Left hindlimb (tissue), 1 donor: ENCODE data around the gene SMC6.

Experiments used
- DNase-seq: peaks from one replicate; pipeline ENCODE4 v3.0.0-alpha.2; 2018

SMC6 gene, protein sequence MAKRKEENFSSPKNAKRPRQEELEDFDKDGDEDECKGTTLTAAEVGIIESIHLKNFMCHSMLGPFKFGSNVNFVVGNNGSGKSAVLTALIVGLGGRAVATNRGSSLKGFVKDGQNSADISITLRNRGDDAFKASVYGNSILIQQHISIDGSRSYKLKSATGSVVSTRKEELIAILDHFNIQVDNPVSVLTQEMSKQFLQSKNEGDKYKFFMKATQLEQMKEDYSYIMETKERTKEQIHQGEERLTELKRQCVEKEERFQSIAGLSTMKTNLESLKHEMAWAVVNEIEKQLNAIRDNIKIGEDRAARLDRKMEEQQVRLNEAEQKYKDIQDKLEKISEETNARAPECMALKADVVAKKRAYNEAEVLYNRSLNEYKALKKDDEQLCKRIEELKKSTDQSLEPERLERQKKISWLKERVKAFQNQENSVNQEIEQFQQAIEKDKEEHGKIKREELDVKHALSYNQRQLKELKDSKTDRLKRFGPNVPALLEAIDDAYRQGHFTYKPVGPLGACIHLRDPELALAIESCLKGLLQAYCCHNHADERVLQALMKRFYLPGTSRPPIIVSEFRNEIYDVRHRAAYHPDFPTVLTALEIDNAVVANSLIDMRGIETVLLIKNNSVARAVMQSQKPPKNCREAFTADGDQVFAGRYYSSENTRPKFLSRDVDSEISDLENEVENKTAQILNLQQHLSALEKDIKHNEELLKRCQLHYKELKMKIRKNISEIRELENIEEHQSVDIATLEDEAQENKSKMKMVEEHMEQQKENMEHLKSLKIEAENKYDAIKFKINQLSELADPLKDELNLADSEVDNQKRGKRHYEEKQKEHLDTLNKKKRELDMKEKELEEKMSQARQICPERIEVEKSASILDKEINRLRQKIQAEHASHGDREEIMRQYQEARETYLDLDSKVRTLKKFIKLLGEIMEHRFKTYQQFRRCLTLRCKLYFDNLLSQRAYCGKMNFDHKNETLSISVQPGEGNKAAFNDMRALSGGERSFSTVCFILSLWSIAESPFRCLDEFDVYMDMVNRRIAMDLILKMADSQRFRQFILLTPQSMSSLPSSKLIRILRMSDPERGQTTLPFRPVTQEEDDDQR

DNA sequence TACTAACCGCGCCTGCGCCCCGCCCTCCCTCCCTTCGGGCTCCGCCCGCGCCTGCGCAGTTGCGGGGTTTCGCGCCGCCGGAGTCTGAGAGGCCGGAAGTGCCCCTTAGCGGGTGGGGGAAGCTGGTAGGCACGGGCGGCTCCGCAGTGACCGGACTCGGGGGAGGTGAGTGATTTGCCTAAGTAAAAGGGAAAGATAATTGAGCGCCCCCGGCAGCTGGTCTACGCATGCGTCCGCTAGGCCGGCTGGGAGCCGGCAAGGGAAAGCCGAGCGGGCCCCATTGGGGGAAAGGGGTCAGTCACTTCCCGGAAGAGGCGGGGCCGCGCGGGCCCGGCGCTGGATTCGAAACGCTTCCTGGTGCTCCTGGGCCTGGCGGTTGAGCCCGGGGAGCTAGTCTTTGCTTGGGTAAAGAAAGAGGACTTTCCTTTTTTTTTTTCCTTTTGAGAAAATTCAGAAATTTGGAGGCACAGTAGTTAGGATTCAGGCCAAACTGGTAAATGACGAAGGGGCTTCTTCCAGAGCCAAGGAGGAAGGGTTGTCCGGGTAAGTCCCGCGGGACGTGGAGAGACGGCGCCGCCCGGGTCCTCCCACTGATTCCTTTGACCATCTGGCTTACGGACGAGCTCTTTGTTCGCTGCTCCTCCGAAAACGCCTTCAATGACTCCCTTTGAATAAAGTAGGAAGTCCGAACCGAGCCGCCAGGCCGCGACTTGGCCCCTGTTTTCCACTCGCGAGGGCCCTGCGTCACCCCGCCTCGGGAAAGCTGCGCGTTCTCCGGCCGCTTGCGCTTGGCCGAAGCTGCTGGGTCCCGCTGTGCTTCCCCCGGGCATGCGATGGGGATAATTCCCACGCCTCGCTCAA is at the start of gene SMC6, which contains the start of gene GEN1:
TSS of gene SMC6 (minus strand) at position 8 of the 861 bp plus-strand sequence. CDS start 7,864 bp downstream, outside the sequence.
TSS of gene GEN1 (plus strand) at position 336 of the 861 bp plus-strand sequence. CDS start 5,806 bp downstream, outside the sequence.
- peak; percentile 93 for DNase-seq

DNA sequence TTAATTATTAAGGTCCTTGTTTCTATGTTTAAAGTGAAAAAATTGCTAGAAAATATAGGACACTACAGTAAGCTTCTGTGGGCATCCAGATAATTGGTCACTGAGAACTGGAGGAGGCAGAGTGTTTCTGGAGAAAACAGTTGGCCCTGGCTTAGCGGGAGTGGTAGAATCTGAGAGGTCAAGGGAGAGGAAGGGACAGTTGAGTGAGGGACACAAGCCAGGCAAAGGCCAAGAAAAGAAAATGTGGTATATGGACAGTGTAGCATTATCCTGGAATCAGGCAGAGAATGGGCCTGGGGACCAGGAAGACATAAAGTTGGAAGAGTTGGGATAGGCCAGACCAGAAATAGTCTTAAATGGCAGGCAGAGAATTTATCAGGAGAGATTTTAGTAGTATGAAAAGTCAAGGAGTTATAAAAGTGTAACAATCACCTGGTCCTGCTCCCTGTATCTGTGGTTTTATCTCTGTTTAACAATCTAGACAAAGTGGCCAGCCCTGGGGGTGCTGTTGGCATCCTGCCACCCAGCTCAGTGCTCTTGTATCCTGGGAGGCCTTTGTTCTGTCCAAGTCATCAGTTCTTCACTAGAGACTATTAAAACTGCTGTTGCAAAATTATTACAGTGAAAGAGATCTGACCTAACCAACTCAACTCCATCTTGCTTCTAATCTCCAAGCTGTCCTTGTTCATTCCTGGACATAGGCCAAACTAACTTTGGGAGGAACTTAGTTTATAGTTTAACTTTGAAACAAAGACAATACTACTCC is 47.3 kb upstream of the SMC6 start:
- DNase-seq = no peak

DNA sequence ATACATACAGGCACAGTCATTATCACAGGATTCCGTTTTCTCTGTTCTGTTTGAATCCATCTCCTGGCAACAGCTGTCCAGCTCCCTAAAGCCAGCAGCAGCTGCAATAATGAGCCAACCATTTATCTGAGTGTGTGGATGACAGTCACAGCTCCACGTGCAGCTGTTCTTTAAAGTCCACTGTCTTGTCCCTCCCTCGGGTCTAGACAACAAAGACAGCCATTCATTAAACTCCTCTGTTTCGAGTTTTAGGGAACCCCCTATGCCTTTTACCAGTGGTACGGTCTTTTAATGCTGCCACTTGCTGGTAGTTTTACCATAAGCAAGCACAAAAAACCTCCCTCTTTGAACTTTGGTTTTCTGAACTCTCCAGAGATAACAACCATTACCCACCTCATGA is 46.6 kb upstream of the SMC6 start:
- DNase-seq = peak; percentile 72

DNA sequence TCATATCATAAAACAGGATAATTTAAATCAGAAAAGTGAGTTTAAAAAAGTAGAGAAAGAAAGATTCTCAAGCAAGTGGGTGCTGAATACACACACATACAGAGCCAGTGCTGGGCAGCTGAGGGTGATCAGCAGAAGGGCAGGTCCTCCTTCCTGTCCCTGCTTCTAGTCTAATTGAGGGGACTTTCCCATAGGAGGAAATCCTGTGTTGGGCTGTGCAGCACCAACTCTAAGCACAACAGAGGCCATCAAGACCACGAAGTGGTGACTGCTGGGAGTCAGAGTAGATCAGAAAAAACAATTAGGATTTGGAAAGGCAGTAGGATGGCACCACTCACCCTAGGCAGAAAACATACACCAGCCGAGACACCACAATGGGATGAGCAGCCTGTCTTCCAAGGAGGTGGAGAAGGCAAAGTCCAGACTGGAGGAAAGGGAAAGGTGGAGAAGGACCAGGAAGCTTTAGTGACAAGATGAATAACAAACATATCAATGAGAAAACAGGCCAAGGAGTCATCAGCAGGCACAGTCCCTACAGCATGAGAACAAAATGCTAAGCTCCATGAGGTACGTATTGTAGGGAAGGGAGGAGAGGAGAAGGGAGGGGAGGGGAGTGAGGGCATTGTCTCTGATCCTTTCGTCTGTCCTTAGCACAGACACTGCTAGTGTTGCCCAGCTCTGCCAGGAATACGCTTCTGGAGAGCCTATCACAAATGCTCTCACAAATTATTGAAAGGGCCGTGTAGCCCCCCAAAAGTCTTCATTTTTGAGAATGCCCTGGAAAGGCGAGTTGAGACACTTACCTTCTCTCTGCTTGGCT is 45.9 kb upstream of the SMC6 start:
- DNase-seq = no peak

- no peak for DNase-seq
Observed at GRCh38 chr2:17798338-17798737, 44.7 kb upstream of the SMC6 start.

GRCh38 chr2:17795309-17795708 is 41.7 kb upstream of the SMC6 start:
- no peak for DNase-seq

DNA sequence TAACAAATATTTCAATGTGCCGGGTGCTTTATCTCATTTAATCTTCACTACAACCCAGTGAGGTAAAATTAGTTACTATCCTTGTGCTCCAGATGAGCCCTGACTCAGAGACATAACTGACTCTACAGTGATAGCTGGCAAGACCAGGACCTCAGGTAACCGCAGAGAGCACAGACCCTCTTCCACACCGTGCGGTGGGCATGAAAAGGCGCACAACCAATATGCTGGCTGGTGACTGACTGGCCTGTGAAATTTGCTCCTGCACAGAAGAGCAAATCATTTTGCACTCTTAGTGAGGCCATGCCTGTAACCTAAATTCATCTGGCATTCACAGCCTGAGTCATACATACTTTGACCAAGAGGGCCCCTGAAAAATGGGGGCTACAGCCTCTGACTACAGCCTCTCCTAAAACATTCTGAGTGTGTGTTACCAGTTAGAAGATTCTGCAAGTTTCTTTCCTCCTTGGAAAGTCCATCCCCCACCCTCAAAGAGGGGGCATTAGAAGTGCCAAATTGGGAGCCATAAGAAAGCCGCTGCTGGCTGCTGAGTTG is 40.3 kb upstream of the SMC6 start:
- DNase-seq = no peak

DNA sequence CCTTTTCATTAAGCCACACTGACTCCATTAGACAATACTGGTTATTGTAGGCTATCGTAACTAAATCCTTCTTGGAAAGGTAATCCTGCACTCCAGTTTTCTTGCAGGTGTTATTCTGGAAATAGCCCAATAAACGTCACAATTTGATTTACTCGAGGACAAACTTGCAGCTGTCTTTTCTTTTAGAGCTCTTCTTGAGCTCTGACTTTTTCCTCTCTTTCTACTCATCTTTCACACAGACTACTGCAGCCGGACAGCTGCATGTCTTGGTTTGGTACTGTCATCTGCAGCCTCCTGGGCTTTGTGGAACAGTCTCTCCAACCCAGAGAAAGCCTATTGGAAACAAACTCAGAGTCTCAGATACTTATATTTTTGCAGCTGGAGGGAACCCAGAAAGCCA is 39.7 kb upstream of the SMC6 start:
- DNase-seq = no peak

DNA sequence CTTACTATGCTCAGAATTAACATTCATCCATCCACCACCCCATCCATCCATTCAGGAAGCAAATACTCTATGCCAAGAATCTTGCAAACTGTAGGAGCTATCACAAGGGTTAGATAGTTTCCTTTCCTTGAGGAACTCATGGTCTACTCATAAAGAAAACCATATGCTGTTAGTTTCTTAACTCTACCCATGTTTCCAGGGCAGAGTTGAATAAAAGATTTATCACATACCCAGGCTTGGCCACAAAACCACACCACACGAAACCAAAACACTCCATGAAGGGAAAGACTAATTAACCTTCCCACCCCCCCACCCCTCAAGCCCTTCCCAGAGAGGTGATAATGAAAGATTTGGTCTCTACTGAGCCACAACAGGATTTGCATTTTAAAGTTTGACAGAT is 38.9 kb upstream of the SMC6 start:
- DNase-seq = no peak

- DNase-seq = no peak
Observed at GRCh38 chr2:17791817-17792130, 38.2 kb upstream of the SMC6 start.

- DNase-seq = peak; percentile 31
Observed at GRCh38 chr2:17791121-17791816, 37.7 kb upstream of the SMC6 start.

DNA sequence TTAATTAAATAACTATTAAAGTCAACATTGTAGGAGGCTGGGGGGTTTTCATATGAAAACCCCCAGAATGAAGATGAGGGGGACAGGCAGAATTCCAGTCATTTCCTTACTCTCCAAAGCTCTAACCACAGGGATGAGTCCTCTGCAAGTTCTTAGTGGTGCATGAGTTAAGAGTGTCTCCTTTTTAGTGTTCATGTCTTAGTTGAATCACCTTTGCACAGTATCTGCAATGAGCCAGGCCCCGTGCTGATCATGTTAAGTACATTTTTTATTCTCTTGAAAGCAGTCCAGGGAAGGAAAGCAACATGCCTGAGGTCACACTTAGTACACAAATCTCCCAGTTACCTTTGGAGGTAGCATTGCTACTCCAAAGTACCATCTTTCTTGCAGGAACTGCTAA is 36.9 kb upstream of the SMC6 start:
- DNase-seq = no peak

DNA sequence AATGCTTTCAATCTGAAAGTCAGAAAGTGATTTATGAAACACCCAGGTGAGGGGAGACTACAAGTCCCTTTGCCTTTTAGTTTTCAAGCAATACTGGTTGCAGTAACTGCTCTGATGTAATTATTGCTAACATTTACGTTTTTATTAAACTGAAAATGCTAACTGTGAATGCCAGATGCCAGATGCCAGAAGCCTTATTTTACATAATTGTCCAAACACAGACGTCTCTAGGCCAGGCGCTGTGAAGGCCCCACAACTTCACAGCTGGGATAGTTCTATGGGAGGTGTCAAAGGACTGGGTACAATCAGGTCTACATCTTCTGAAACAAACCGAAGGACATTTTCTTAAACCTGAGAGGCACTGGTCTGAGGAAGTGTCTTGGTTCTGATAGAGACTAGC is 35.2 kb upstream of the SMC6 start:
- DNase-seq = no peak

GRCh38 chr2:17786727-17787126 is 33.1 kb upstream of the SMC6 start:
- no peak for DNase-seq

GRCh38 chr2:17781482-17781881 is 27.9 kb upstream of the SMC6 start:
- no peak for DNase-seq

- no peak for DNase-seq
Observed at GRCh38 chr2:17780546-17780945, 26.9 kb upstream of the SMC6 start.

GRCh38 chr2:17772532-17772931 is 18.9 kb upstream of the SMC6 start:
- no peak for DNase-seq

DNA sequence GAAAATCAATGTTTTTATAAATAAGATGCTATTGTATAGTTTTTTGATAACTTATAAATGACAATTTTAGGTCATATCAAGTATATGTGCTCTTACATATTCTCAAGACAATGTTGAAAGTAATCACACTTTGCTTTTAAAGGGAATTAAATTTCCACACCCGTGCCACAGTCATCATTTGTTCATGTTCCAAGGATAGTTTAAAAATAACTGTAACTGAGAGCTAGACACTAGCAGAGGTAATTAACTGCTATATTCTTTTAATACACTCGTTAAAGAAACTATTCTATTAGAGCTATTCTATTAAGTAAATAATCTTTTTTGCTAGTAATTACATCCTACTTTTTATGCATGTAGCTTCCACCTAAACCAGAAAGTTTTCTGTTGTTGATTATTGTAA is 18.3 kb upstream of the SMC6 start:
- DNase-seq = no peak

DNA sequence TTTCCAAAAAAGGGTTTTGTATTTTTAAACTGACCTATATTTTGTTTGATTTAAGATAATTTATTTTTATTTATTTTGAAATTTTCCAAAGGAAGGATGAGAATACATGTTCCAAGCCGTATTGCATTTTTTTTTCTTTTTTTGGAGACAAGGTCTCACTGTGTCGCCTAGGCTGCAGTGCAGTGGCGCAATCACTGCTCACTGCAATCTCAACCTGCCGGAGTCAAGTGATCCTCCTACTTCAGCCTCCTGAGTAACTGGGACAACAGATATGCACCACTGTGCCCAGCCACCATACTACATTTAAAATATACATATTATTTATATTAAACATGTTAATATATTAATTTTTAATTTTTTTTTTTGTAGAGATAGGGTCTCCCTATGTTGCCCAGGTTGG is 15.3 kb upstream of the SMC6 start:
- DNase-seq = no peak

- DNase-seq = no peak
Observed at GRCh38 chr2:17765398-17765797, 11.8 kb upstream of the SMC6 start.
